AG09309 (cell line): ENCODE results near the gene XIRP2.

Experiments
- DNase-seq: peaks from one replicate; pipeline ENCODE4 v3.0.0-alpha.2; 2010; ENCODE audit warnings: low read depth
- H3K4me3 ChIP-seq: 2 replicates; pipeline ENCODE4 v1.5.1; 2011; ENCODE audit warnings: mild to moderate bottlenecking, low read depth, low read length, moderate library complexity; ENCODE audit not compliant: control insufficient read depth
- CTCF ChIP-seq: IDR thresholded peaks from 2 replicates; pipeline ENCODE4 v1.5.1; 2011; ENCODE audit warnings: mild to moderate bottlenecking, low read depth, low read length, inconsistent platforms; ENCODE audit not compliant: insufficient read depth, control insufficient read depth; ENCODE audit errors: missing control alignments

Gene XIRP2

GRCh38 chr2:167289651-167290410 lies 401.6 kb downstream of the XIRP2 start:
- H3K4me3 ChIP-seq: no peak overlapping the region
- TF ChIP-seq CTCF: no peak
- DNase-seq: no peak

GRCh38 chr2:167292430-167293171 lies 404.3 kb downstream of the XIRP2 start, which contains the start of gene B3GALT1:
B3GALT1 (plus strand) TSS chr2:167293001.
- peak within 1 kb of the TSS; percentile 49 for H3K4me3 ChIP-seq
- peak; percentile 62 for DNase-seq
- peak; percentile 32 for TF ChIP-seq CTCF

- peak overlapping the region; percentile 49 for H3K4me3 ChIP-seq
- TF ChIP-seq CTCF: no peak
- DNase-seq: no peak
These were observed 405.0 kb downstream of the XIRP2 start for GRCh38 chr2:167293172-167293781.

GRCh38 chr2:167293943-167294775 lies 405.9 kb downstream of the XIRP2 start:
- no peak for TF ChIP-seq CTCF

GRCh38 chr2:167294776-167295140 lies 406.5 kb downstream of the XIRP2 start:
- DNase-seq: no peak
- peak overlapping the region; percentile 40 for H3K4me3 ChIP-seq

More at GRCh38 chr2:167293943-167294775, 405.9 kb downstream of the XIRP2 start:
- H3K4me3 ChIP-seq: peak overlapping the region; percentile 49
- DNase-seq: no peak

More at GRCh38 chr2:167294776-167295140, 406.5 kb downstream of the XIRP2 start:
- no peak for TF ChIP-seq CTCF
